Measurements from ENCODE around the gene GNG8.

DNA sequence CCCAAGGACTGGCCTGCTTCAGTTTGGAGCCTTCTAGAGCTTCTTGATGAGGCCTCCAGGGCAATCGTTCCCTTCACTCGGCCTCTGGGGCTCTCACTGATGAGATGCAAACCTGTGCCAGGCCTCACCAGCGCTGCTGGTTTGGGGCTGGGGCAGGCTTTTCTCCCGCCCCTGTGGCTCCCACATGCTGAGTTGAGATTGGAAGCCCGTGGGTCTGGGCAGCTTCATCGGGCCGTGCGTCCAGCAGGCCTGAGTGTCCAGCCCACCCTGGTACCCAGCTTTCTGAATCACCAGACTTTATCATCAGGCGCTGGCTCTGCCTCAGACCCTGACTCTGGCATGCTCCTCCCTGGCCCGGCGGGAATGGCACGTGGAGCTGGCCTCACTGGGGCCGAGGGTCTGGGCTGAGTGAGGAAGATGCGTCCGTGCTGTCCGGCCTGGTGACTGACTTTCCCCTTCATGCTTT lies 30.6 kb downstream of the GNG8 start:
- TF ChIP-seq CTCF (IDR thresholded peaks at IDR 0.05), result no peak
- no peak for TF ChIP-seq POLR2A (IDR thresholded peaks at IDR 0.05)
- TF ChIP-seq EP300 (IDR thresholded peaks at IDR 0.05), result no peak
- no peak for TF ChIP-seq POLR2AphosphoS5 (IDR thresholded peaks at IDR 0.05)
